OCI-LY3 (cell line): ENCODE measurements around the gene PLD1.

ENCODE experiments used
- EZH2phosphoT487 ChIP-seq: fragments of 200-600 bp; shearing (Covaris generic); IDR thresholded peaks from 2 replicates; pipeline ENCODE4 v1.6.1; 2018; ENCODE audit warnings: antibody characterized with exemption, mixed run types, low read depth
- TF ChIP-seq, protein P1 (sequence below): fragments of 200-600, 300-600 bp; sonication (generic); IDR thresholded peaks from 2 replicates; pipeline ENCODE4 v1.5.1; 2014; ENCODE audit warnings: antibody characterized with exemption, low read length, low read depth

DNA sequence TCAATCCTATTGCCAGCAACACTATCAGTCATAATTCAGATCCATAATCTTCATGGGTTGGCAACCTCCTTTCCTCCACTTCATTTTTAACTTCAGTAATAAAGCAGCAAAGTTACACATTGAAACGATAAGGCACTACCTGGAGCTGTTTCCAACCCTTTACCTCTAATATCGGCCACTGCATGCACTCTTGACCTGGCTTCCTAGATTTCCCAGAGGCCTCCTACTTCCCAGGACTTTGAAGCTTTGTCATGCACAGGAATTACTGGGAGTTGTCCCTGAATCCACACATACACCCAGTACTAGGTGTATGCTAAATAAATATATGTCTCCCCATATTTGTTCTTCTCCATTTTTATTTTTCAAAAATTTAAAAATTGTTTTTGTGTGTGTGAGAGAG is 126.1 kb downstream of the PLD1 start:
- TF ChIP-seq, protein P1, sequence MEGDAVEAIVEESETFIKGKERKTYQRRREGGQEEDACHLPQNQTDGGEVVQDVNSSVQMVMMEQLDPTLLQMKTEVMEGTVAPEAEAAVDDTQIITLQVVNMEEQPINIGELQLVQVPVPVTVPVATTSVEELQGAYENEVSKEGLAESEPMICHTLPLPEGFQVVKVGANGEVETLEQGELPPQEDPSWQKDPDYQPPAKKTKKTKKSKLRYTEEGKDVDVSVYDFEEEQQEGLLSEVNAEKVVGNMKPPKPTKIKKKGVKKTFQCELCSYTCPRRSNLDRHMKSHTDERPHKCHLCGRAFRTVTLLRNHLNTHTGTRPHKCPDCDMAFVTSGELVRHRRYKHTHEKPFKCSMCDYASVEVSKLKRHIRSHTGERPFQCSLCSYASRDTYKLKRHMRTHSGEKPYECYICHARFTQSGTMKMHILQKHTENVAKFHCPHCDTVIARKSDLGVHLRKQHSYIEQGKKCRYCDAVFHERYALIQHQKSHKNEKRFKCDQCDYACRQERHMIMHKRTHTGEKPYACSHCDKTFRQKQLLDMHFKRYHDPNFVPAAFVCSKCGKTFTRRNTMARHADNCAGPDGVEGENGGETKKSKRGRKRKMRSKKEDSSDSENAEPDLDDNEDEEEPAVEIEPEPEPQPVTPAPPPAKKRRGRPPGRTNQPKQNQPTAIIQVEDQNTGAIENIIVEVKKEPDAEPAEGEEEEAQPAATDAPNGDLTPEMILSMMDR: no peak
- TF ChIP-seq EZH2phosphoT487: no peak
